CD4-positive, alpha-beta memory T cell (primary cell): Measurements from ENCODE around the gene KRT80. TPM values are rescaled to one million over a fixed set of nuclear protein-coding genes. Genes with fewer than 3 reads are reported as not detected.

Experiments
- CTCF ChIA-PET: fragments of 350-600 bp; sonication (Branson Sonifier 250); formaldehyde crosslinking; loops from one replicate; lab custom pipeline; 2021; ENCODE audit warnings: inconsistent platforms; ENCODE audit not compliant: partially characterized antibody; lab: Charles Lee
- POLR2A ChIA-PET: fragments of 350-600 bp; sonication (Branson Sonifier 250); formaldehyde crosslinking; loops from one replicate; lab custom pipeline; 2021; ENCODE audit not compliant: partially characterized antibody; lab: Charles Lee
- DNase-seq, 5 donors: peaks; one replicate each; pipeline versions ENCODE4 v3.0.0 to v3.0.0-alpha.2; 2020 to 2022; ENCODE audit warnings: mixed read lengths in 1 of 5
- H3K27ac ChIP-seq: one replicate; pipeline ENCODE4 v1.7.0; 2013; ENCODE audit warnings: low read depth, low read length
- H3K27me3 ChIP-seq: 2 replicates; pipeline ENCODE4 v1.7.0; 2013; ENCODE audit warnings: mild to moderate bottlenecking, low read length, moderate library complexity; ENCODE audit not compliant: insufficient read depth
- H3K36me3 ChIP-seq: 2 replicates; pipeline ENCODE4 v1.7.0; 2013; ENCODE audit warnings: mild to moderate bottlenecking, low read length, moderate library complexity; ENCODE audit not compliant: insufficient read depth
- H3K4me1 ChIP-seq: 2 replicates; pipeline ENCODE4 v1.7.0; 2013; ENCODE audit warnings: mild to moderate bottlenecking, low read length, moderate library complexity; ENCODE audit not compliant: insufficient read depth
- H3K4me3 ChIP-seq, 2 donors: one replicate each; pipeline ENCODE4 v1.7.0; 2013; ENCODE audit warnings: low read length in 2 of 2, mild to moderate bottlenecking in 1 of 2
- H3K9me3 ChIP-seq, 2 donors: one replicate each; pipeline ENCODE4 v1.7.0; 2013; ENCODE audit warnings: low read length in 2 of 2, control low read depth in 1 of 2; ENCODE audit not compliant: control insufficient read depth in 1 of 2
- H3K27ac Mint-ChIP-seq, 7 donors: one replicate each; pipeline ENCODE4 v1.8.0; 2020 to 2021; ENCODE audit warnings: mixed read lengths in 7 of 7, mild to moderate bottlenecking in 6 of 7, inconsistent platforms in 3 of 7, moderate library complexity in 3 of 7
- H3K27me3 Mint-ChIP-seq, 2 donors: one replicate each; pipeline ENCODE4 v1.8.0; 2020 to 2021; ENCODE audit warnings: mixed read lengths in 2 of 2
- H3K36me3 Mint-ChIP-seq, 2 donors: one replicate each; pipeline ENCODE4 v1.8.0; 2020 to 2021; ENCODE audit warnings: mixed read lengths in 2 of 2, inconsistent platforms in 1 of 2, mild to moderate bottlenecking in 1 of 2
- H3K4me1 Mint-ChIP-seq, 4 donors: one replicate each; pipeline ENCODE4 v1.8.0; 2020 to 2021; ENCODE audit warnings: mixed read lengths in 4 of 4, mild to moderate bottlenecking in 1 of 4
- H3K4me3 Mint-ChIP-seq, 8 donors: one replicate each; pipeline ENCODE4 v1.8.0; 2020 to 2021; ENCODE audit warnings: mixed read lengths in 8 of 8, mild to moderate bottlenecking in 7 of 8, moderate library complexity in 6 of 8, inconsistent platforms in 3 of 8
- H3K9me3 Mint-ChIP-seq, 8 donors: one replicate each; pipeline ENCODE4 v1.8.0; 2020 to 2021; ENCODE audit warnings: mixed read lengths in 8 of 8, mild to moderate bottlenecking in 5 of 8, inconsistent platforms in 3 of 8, moderate library complexity in 1 of 8
- intact Hi-C: fragments of 100-400 bp; cut with micrococcal nuclease; formaldehyde crosslinking; loops from one replicate; pipeline ENCODE4 v1.15.1; 2023
- polyA plus RNA-seq, 2 donors: library from polyadenylated mRNA; unstranded; fragments of 300-500 nt; fragmentation: Illumina TruSeq; gene quantifications; one replicate each; pipeline ENCODE4 v1.2.3, GENCODE V29; 2021
- total RNA-seq, 2 experiments: library from RNA; stranded (reverse); gene quantifications; one replicate each; pipeline ENCODE4 v1.2.3, GENCODE V29; 2021

KRT80 gene
- total and polyA plus RNA-seq, 4 experiments from 2014 or later = not detected

GRCh38 chr12:52210186-52210924, 18.5 kb upstream of the KRT80 start:
- POLR2A ChIA-PET = no interaction called here
- H3K9me3 ChIP-seq = no peaks in the 10 kb centered on the region
- no peak overlapping the region for H3K27ac Mint-ChIP-seq
- H3K9me3 Mint-ChIP-seq = no peaks in the 10 kb centered on the region
- peaks cover 3 to 26% of the 10 kb centered on the region in 2 donors for H3K27me3 Mint-ChIP-seq
- no peaks in the 10 kb centered on the region for H3K27me3 ChIP-seq
- H3K4me1 Mint-ChIP-seq = peaks cover 0 to 2% (median under 1%) of the 10 kb centered on the region in 4 donors
- H3K4me1 ChIP-seq = no peaks in the 10 kb centered on the region
- intact Hi-C loops = no loop called here
- CTCF ChIA-PET = interaction anchor here (1.0 to 1.4 kb wide), 3 partner anchors 54 to 70 kb away, joined by 3 to 4 read pairs (median 3); no protein-coding TSS in a partner anchor
- H3K4me3 ChIP-seq = no peak overlapping the region
- H3K36me3 Mint-ChIP-seq = no peaks in the 10 kb centered on the region
- no peak overlapping the region for H3K27ac ChIP-seq
- no peaks in the 10 kb centered on the region for H3K36me3 ChIP-seq
- no peak overlapping the region for H3K4me3 Mint-ChIP-seq
- no peak for DNase-seq

- Mint-ChIP-seq H3K27ac (no peak overlapping the region), H3K4me1 (peaks cover 0 to 2% (median under 1%) of the 10 kb centered on the region in 4 donors), H3K4me3 (no peak overlapping the region), H3K27me3 (peaks cover 3 to 24% of the 10 kb centered on the region in 2 donors), H3K36me3 (no peaks in the 10 kb centered on the region), H3K9me3 (no peaks in the 10 kb centered on the region)
- no peaks in the 10 kb centered on the region for H3K9me3 ChIP-seq
- H3K4me1 ChIP-seq = no peaks in the 10 kb centered on the region
- no peak overlapping the region for H3K27ac ChIP-seq
- no peak overlapping the region for H3K4me3 ChIP-seq
- H3K27me3 ChIP-seq = no peaks in the 10 kb centered on the region
- ChIA-PET CTCF (no interaction called here), POLR2A (no interaction called here)
- intact Hi-C loops = no loop called here
- DNase-seq = no peak
- no peaks in the 10 kb centered on the region for H3K36me3 ChIP-seq
Measured at GRCh38 chr12:52209321-52209720, 17.5 kb upstream of the KRT80 start.

GRCh38 chr12:52208424-52209165, 16.8 kb upstream of the KRT80 start:
- DNase-seq = no peak
- ChIA-PET POLR2A (no interaction called here), CTCF (interaction anchor here (0.9 kb wide), 1 partner anchor 672 kb away, joined by 3 read pairs; no protein-coding TSS in a partner anchor)
- no peak overlapping the region for H3K4me3 Mint-ChIP-seq
- H3K9me3 Mint-ChIP-seq = no peaks in the 10 kb centered on the region
- peaks cover 0 to under 1% (median under 1%) of the 10 kb centered on the region in 4 donors for H3K4me1 Mint-ChIP-seq
- H3K4me1 ChIP-seq = no peaks in the 10 kb centered on the region
- H3K27me3 Mint-ChIP-seq = peaks cover 5 to 22% of the 10 kb centered on the region in 2 donors
- no peaks in the 10 kb centered on the region for H3K36me3 ChIP-seq
- no peak overlapping the region for H3K27ac ChIP-seq
- H3K9me3 ChIP-seq = no peaks in the 10 kb centered on the region
- intact Hi-C loops = no loop called here
- no peaks in the 10 kb centered on the region for H3K36me3 Mint-ChIP-seq
- H3K27me3 ChIP-seq = no peaks in the 10 kb centered on the region
- H3K27ac Mint-ChIP-seq = no peak overlapping the region
- no peak overlapping the region for H3K4me3 ChIP-seq

GRCh38 chr12:52207895-52208294, 16.1 kb upstream of the KRT80 start:
- no peaks in the 10 kb centered on the region for H3K9me3 ChIP-seq
- H3K36me3 ChIP-seq = no peaks in the 10 kb centered on the region
- H3K27ac ChIP-seq = no peak overlapping the region
- no peak overlapping the region for H3K4me3 ChIP-seq
- peaks cover 9 to 23% of the 10 kb centered on the region in 2 donors for H3K27me3 Mint-ChIP-seq
- H3K4me1 Mint-ChIP-seq = peaks cover 0 to 4% (median 2%) of the 10 kb centered on the region in 4 donors
- H3K36me3 Mint-ChIP-seq = no peaks in the 10 kb centered on the region
- ChIA-PET POLR2A (no interaction called here), CTCF (interaction anchor here (0.9 kb wide), 1 partner anchor 672 kb away, joined by 3 read pairs; no protein-coding TSS in a partner anchor)
- H3K27ac Mint-ChIP-seq = no peak overlapping the region
- no peaks in the 10 kb centered on the region for H3K27me3 ChIP-seq
- intact Hi-C loops = no loop called here
- H3K4me3 Mint-ChIP-seq = no peak overlapping the region
- no peak for DNase-seq
- H3K9me3 Mint-ChIP-seq = no peaks in the 10 kb centered on the region
- H3K4me1 ChIP-seq = no peaks in the 10 kb centered on the region

GRCh38 chr12:52207106-52207505, 15.3 kb upstream of the KRT80 start:
- Mint-ChIP-seq H3K4me3 (no peak overlapping the region), H3K27me3 (peaks cover 13 to 26% of the 10 kb centered on the region in 2 donors), H3K4me1 (peaks cover 0 to 6% (median 2%) of the 10 kb centered on the region in 4 donors), H3K36me3 (no peaks in the 10 kb centered on the region), H3K9me3 (no peaks in the 10 kb centered on the region), H3K27ac (no peak overlapping the region)
- Histone ChIP-seq H3K4me3 (no peak overlapping the region), H3K36me3 (no peaks in the 10 kb centered on the region), H3K4me1 (no peaks in the 10 kb centered on the region), H3K9me3 (no peaks in the 10 kb centered on the region), H3K27ac (no peak overlapping the region), H3K27me3 (no peaks in the 10 kb centered on the region)
- intact Hi-C loops = no loop called here
- DNase-seq = no peak
- CTCF ChIA-PET = no interaction called here
- POLR2A ChIA-PET = no interaction called here

- Mint-ChIP-seq H3K27me3 (peaks cover 13 to 27% of the 10 kb centered on the region in 2 donors), H3K27ac (peak overlapping the region in 1 of 7 donors; percentile 10), H3K9me3 (peaks cover 0 to 1% (median 0%) of the 10 kb centered on the region in 8 donors), H3K4me1 (peaks cover 0 to 6% (median 2%) of the 10 kb centered on the region in 4 donors), H3K36me3 (no peaks in the 10 kb centered on the region), H3K4me3 (no peak overlapping the region)
- H3K4me3 ChIP-seq = no peak overlapping the region
- no peaks in the 10 kb centered on the region for H3K27me3 ChIP-seq
- no peak overlapping the region for H3K27ac ChIP-seq
- H3K36me3 ChIP-seq = no peaks in the 10 kb centered on the region
- intact Hi-C loops = no loop called here
- POLR2A ChIA-PET = no interaction called here
- CTCF ChIA-PET = no interaction called here
- DNase-seq = no peak
- H3K9me3 ChIP-seq = no peaks in the 10 kb centered on the region
- no peaks in the 10 kb centered on the region for H3K4me1 ChIP-seq
Measured at GRCh38 chr12:52206304-52207040, 14.7 kb upstream of the KRT80 start.
